Mammary epithelial cell (primary cell): Measurements from ENCODE around the gene SLC5A5.

Experiments
- CTCF ChIP-seq, 2 donors: IDR thresholded peaks in 1 of 2; conservative IDR thresholded peaks in 1 of 2; 2 replicates each; pipeline ENCODE4 v1.5.1; 2011 to 2012; ENCODE audit warnings: inconsistent platforms in 2 of 2, low read length in 2 of 2, mild to moderate bottlenecking in 2 of 2, control low read depth in 1 of 2, low read depth in 1 of 2; ENCODE audit not compliant: insufficient read depth in 1 of 2; ENCODE audit errors: extremely low read depth in 1 of 2
- EZH2 ChIP-seq: IDR thresholded peaks from 2 replicates; pipeline ENCODE4 v1.6.1; 2012; ENCODE audit warnings: low read length, inconsistent platforms, borderline replicate concordance

- TF ChIP-seq CTCF (conservative IDR thresholded peaks at IDR 0.05 in 1 of 2, IDR thresholded peaks at IDR 0.05 in 1 of 2; ENCODE audit: extremely low read depth in 1 of 2, insufficient read depth in 1 of 2, low read depth in 1 of 2, low read length in 2 of 2) (no peak), EZH2 (no peak)
Measured at GRCh38 chr19:17824339-17824738, 47.4 kb upstream of the SLC5A5 start.
